HG03342 (cell line): Measurements from ENCODE around the gene DGKZ.
"Not testable (repeated sequence)": the region's sequence is repeated elsewhere in the genome, so short reads cannot be mapped to it uniquely, and the experiment has no call there.

Source experiments
- ATAC-seq: cut with Tn5 transposase; IDR thresholded peaks from one replicate; pipeline ENCODE4 v1.9.1; 2021; ENCODE audit warnings: mild to moderate bottlenecking, moderate library complexity; ENCODE audit not compliant: unreplicated experiment

The DGKZ gene

DNA sequence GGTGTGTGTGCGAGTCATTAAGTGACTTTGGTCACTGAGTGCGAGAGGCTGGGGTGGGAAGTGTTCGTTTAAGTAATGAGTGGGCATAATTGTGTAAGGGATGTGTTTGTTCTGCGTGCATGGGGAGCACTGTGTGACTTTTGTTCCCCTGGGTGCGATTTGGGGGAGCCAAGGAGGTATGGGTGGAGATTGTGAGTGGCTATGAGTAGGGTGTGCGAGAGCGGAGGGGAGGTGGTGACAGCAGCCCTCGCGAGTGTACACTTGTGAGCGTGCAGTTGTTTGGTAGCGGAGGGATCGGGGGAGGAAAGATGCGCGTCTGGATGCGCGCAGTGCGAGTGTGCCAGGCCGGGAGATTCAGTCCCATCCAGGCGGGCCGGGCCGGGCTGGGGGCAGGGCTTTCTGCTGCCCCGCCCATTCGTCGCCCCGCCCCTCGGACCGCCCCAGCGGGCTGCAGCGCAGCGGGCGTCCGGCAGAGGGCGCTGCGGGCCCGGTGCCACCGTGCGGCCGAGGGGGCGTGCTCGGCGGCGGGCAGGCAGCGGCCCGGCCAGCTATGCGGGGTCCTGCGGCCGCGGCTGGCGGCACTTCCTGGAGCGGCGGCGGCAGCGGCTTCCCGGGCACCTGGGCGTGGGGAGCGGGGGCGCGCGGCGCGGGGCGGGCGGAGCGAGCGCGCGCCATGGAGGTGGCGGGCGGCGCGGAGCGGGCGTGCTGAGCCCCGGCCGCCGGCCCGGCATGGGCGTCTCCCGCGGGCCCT is at the start of gene DGKZ:
Gene DGKZ, plus strand, starts transcription at position 578 of the 751 bp plus-strand sequence. CDS start 197 bp downstream, outside the sequence.
- peak; percentile 69 for ATAC-seq

GRCh38 chr11:46298699-46299433 is 48.4 kb upstream of the DGKZ start:
- ATAC-seq, result no peak

DNA sequence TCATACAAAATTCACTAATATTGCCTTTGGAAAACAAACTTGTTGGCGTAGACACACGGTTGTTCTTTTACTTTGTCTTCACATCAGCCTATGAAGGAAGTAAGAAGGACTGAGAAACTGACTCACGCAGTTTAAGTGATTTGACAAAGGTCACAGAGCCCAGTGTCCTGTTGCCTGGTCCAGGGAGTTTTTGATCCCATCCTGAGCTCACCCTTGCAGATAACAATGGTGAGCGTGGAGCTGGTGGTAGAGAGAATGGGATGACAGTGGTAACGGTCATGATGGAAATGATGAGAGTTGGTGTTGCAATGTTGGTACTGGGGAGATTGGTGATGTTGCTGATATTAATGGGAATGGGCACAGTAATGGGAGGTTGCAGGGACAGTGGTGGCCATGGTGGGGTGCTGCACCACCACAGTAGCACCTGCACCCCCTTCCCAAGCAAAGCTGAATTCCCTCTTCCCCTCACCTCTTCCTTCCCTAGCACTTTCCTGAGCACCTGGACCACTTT is 47.8 kb upstream of the DGKZ start:
- ATAC-seq, result no peak

DNA sequence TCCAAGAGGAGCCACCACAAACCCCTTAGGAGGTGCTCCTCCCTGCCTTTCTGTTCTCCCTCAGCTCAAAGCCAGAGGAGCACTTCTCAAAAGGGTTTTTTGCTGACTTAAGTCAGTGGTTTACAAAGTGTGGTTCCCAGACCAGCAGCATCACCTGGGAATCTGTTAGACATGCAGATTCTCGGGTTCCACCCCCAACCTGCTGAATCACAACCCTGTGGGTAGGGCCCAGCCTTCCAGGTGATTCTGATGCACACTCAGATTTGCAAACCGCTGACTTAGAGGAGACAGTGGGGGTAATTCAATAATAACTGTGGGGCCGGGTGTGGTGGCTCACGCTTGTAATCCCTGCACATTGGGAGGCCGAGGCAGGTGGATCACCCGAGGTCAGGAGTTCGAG is 47.0 kb upstream of the DGKZ start:
- ATAC-seq, result no peak

GRCh38 chr11:46302866-46303265 is 44.4 kb upstream of the DGKZ start:
- no peak for ATAC-seq

GRCh38 chr11:46304036-46304435 is 43.2 kb upstream of the DGKZ start:
- ATAC-seq, result not testable (repeated sequence)

- ATAC-seq, result no peak
These were observed 42.6 kb upstream of the DGKZ start for GRCh38 chr11:46304605-46305179.

- no peak for ATAC-seq
These were observed 42.0 kb upstream of the DGKZ start for GRCh38 chr11:46305295-46305694.

DNA sequence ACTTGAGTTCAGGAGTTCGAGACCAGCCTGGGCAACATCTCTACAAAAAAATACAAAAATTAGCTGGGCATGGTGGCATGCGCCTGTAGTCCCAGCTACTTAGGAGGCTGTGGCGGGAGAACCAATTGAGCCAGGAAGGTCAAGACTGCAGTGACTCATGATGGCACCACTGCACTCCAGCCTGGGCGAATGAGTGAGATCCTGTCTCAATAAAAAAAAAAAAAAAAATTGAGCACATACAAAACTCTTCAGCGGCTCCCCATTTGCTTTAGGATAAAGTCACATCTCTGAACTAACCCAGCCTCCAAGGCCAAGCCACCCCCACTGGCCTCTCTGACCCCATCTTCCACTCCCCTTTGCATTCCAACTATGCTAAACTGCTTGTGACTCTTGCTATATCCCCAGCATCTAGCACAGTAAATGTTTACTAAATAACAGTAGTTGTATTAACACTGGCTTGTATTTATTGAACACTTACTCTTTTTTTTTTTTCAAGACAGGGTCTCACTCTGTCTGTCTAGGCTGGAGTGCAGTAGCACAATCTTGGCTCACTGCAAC is 40.9 kb upstream of the DGKZ start:
- ATAC-seq, result no peak

DNA sequence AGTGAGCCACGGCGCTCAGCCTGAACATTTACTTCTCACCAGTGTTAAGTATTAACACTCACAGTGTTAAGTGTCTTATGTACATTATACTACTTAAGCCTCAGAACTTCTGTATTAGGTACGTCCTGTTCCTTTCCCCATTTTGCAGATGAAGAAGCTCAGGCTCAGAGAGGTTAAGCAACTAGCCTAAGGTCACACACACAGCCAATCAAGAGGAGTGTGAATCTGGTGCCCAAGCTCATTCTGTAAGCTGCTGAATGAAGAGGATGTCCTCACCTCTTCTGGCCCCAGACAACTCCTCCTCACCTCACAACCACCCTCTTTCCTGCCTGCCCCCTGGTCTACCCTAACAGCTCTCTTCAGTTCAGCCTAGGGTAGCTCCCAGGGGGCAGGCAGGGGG is 39.9 kb upstream of the DGKZ start:
- ATAC-seq, result no peak

- ATAC-seq, result no peak
These were observed 39.4 kb upstream of the DGKZ start for GRCh38 chr11:46307785-46308341.

GRCh38 chr11:46308631-46309419 is 38.4 kb upstream of the DGKZ start:
- ATAC-seq, result no peak

- peak; percentile 71 for ATAC-seq
These were observed 37.4 kb upstream of the DGKZ start for GRCh38 chr11:46309814-46310259.

- ATAC-seq, result peak; percentile 46
These were observed 32.1 kb upstream of the DGKZ start for GRCh38 chr11:46315033-46315738.

GRCh38 chr11:46315783-46316563 is 31.3 kb upstream of the DGKZ start:
- ATAC-seq, result no peak

DNA sequence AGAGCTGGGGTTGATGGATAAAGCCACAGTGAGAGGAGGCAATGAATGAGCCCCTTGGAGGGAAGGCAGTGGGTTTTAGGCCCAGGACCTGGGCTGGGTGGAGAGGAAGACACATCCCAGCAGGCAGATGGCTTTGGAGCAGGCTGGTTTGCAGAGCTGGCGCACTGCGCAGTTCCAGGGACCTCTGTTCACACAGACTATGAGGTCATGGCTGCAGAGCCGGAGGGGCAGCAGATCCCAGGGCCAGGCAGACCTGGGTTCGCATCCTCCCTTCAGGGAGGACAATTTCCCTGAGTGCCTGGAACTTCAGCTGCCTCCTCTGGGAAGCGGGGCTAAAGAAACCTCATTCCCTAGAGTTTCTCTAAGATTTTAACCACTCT is 28.2 kb upstream of the DGKZ start:
- ATAC-seq, result no peak

- no peak for ATAC-seq
These were observed 25.5 kb upstream of the DGKZ start for GRCh38 chr11:46321757-46322156.

DNA sequence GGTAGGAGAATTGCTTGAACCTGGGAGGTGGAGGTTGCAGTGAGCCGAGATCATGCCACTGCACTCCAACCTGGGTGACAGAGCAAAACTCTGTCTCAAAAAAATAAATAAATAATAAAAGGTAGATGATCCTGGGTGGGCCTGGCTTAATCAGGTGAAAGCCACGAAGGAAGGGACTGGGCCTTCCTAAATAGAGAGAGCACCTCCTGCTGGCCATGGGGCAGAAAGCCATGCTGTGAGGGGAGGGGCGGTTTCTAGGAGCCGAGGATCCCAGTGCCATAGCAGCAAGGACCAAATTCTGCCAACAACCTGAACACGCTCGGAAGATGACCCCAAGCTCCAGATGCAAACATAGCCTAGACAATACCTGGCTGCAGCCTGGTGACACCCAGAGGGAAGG is 24.5 kb upstream of the DGKZ start:
- ATAC-seq, result no peak
